Esophagus squamous epithelium (tissue), 4 donors: Measurements from ENCODE around the gene ARL8B.

ENCODE experiments used
- POLR2A ChIP-seq, 4 donors: fragments of 450-650 bp; IDR thresholded peaks; one replicate each; pipeline ENCODE4 v1.6.1; 2017; ENCODE audit warnings: antibody characterized with exemption in 4 of 4, mild to moderate bottlenecking in 4 of 4, moderate library complexity in 3 of 4
- TF ChIP-seq, protein P1 (sequence below), 6 experiments: fragments of 450-650 bp in 4 of 6; fragments of 200-600 bp in 2 of 6; sonication (generic) in 2 of 6; IDR thresholded peaks; one replicate each; pipeline ENCODE4 v1.5.1; 2016 to 2019; ENCODE audit warnings: antibody characterized with exemption in 6 of 6, mild to moderate bottlenecking in 4 of 6, moderate library complexity in 4 of 6

DNA sequence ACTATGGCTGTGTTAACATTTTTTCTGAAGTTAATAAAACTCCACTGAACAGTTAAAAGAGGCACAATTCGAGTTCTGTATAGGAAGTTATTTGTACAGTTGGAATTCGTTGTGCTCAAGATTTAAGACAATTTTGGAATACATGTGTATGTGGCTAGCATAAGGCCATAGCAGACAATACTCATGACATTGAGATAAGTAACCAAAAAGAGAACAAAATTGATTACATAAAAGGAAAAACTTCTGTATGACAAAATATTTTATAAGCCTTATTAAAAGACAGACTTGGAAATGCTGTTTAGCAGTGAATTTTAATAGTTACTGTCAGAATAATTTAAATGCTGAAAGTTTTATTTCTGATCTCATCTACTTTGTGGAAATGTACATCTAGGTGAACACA is 47.7 kb downstream of the ARL8B start:
- TF ChIP-seq, protein P1, sequence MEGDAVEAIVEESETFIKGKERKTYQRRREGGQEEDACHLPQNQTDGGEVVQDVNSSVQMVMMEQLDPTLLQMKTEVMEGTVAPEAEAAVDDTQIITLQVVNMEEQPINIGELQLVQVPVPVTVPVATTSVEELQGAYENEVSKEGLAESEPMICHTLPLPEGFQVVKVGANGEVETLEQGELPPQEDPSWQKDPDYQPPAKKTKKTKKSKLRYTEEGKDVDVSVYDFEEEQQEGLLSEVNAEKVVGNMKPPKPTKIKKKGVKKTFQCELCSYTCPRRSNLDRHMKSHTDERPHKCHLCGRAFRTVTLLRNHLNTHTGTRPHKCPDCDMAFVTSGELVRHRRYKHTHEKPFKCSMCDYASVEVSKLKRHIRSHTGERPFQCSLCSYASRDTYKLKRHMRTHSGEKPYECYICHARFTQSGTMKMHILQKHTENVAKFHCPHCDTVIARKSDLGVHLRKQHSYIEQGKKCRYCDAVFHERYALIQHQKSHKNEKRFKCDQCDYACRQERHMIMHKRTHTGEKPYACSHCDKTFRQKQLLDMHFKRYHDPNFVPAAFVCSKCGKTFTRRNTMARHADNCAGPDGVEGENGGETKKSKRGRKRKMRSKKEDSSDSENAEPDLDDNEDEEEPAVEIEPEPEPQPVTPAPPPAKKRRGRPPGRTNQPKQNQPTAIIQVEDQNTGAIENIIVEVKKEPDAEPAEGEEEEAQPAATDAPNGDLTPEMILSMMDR (IDR thresholded peaks at IDR 0.05) = no peak
- TF ChIP-seq POLR2A (IDR thresholded peaks at IDR 0.05) = no peak
